ENCODE measurements around the gene EHHADH.
A peak's percentile ranks its signal among the peaks of the same experiment; 100 is the strongest.

EHHADH gene

GRCh38 chr3:185188816-185189215 is 65.0 kb downstream of the EHHADH start:
- no peak for DNase-seq

DNA sequence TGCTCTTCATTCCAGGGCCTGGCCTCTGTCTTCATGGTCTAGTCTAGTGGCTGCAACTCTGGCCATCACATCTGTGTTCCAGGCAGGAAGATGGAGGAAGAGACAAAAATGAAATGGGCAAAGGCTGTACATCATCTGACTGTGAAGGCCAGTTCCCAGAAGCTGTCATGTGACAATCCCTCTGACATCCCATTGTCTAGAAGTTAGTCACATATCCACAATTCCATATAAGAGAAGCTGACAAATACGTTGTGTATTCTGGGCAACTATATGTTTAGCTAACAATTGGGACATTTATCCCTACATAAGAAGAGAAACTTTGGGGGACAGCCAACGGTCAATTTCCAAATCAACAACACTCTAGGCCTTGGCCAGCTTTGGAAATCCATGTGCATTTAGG is 66.5 kb downstream of the EHHADH start:
- no peak for DNase-seq

DNA sequence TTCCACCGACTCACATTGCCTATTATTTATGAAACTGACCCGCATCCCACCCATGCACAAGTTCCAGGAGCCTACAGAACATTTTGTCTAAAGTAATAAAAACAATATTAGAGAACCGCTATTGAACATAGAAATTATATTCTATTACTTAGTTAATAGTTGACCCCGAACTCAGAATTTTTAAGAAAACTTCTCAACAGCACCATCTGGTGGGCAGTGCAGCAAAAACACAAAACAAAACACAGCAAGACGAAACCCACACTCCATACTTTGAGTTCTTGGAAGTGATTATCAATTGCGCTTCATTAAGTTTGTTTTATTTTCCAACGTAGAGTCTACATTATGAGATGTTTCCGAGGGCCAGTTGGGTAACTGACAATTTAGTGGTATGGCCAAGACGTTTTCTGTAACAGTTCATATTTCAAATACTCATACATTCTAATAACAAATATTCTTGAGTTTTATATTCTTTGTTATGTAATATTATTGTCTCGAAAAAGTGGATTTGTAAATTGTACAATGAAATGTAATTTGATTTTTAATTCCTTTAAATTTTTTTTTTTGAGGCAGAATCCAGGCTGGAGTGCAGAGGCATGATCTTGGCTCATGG is 77.0 kb downstream of the EHHADH start:
- peak in 1 of 2 experiments; percentile 26 for DNase-seq

GRCh38 chr3:185175370-185175987 is 78.4 kb downstream of the EHHADH start:
- DNase-seq: no peak

GRCh38 chr3:185172086-185173049 is 81.5 kb downstream of the EHHADH start:
- DNase-seq: no peak

DNA sequence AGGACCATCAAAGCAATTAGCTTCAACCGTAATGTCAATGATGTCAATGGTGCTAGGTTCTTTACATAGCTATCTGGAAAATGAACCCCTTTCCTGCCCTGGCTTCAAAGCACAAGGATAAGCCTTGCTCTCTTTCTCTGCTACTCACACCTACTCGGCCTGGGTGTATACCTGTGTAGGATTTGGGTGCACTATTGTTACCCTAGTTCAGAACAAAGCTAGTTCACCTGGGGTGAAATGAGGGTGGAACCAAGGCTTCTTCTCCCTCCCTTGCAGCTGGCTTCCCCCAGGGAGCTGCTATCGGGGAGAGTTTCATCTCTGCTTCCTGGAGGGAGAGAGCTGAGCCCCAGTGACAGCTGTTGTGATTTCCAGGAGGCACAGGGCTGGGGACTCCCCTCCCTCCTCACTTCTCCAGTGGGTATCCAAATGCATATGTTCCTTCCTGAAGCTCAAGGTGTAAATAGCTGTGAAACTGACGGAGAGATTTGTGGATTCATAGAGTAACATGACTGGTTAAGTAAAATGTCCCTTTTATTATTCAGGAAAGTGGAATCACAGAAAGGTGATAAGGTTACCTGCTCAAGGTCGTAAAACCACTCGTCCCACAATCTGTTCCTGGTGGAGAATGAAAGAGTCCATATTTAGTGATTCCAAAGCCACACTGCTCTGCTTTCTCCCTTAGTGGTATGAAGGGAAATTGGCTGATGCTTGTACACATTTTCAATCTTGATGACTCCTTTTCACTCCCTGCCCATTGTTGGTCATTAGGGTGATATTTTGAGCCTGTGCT is 89.2 kb downstream of the EHHADH start:
- DNase-seq: no peak

- DNase-seq: no peak
Observed at GRCh38 chr3:185162634-185163033, 91.2 kb downstream of the EHHADH start.

DNA sequence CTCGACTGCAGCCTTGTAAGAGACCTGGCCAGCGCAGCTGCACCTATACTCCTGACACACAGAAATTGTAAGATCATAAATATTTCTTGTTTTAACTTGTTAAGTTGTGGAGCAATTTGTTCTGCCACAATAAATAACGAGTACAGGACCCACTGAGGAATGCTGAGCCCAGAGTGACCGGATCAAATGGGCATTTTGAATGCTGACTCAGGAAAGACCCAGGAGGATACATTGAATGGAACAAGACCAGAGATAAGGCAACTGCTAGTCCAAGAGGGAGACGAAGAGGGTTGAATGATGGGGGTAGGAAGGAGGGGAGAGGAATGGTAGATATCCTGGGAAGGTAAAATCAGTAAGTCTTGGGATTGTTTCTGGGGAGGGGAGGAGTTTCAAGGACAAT is 92.1 kb downstream of the EHHADH start:
- DNase-seq: no peak

- DNase-seq: no peak
Observed at GRCh38 chr3:185157347-185157746, 96.5 kb downstream of the EHHADH start.

GRCh38 chr3:185155678-185156077 is 98.2 kb downstream of the EHHADH start:
- no peak for DNase-seq

- DNase-seq: peak; percentile 33 to 71
Observed at GRCh38 chr3:185153861-185154629, 99.8 kb downstream of the EHHADH start.

DNA sequence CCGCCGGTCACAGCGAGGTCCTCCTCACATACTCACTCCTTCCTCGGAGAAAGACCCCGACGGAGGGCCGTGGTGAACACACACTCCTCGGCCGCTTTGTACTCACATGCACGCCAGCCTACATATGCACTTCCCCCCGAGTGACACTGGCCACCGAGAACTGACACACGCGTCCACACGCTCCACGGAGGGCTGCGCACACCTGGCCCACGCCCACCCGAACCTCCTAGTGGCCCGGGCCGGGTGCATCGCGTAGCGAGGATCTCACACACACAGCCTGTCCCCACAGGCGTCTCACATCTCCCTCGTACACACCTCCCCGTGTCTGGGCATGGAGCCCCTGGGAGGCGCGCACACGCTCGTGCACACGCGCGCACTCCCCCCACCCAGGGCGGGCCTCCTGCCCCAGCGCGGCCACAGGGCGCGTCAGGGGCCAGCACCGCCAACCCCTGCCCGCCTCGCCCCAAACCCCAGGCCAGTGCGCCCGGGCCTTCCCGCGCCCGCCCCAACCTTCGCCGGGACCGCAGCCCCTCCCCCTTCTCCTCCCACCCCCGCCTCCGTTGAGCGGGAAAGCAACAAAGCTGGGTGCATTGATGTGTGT is 100.6 kb downstream of the EHHADH start:
- no peak for DNase-seq

- DNase-seq: no peak
Observed at GRCh38 chr3:185152410-185153170, 101.3 kb downstream of the EHHADH start, which contains the start of gene C3orf70. Gene C3orf70 (minus strand): TSS chr3:185153060. CDS start chr3:185152823, 237 bp downstream.

DNA sequence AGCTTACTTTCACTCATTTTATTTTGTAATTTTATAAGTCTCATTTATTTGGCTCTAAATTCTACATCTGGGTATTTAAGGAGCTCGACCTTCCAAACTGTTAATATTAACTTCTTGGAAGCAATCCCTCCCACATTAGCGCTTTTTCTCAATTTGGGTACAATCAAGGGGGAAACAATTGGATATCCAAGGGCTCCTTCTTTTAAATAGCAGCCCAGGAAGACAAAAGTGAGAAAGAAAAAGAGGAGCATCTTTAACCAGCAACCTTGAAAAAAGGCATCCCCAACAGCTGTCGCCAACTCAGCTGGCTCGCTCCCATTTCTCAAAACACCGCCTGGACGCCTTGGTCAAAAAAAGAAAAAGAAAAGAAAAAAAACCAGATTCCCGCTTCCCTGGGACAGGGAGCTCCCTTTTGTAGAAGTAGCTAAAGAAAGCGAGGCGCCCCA is 101.9 kb downstream of the EHHADH start:
- DNase-seq: no peak

DNA sequence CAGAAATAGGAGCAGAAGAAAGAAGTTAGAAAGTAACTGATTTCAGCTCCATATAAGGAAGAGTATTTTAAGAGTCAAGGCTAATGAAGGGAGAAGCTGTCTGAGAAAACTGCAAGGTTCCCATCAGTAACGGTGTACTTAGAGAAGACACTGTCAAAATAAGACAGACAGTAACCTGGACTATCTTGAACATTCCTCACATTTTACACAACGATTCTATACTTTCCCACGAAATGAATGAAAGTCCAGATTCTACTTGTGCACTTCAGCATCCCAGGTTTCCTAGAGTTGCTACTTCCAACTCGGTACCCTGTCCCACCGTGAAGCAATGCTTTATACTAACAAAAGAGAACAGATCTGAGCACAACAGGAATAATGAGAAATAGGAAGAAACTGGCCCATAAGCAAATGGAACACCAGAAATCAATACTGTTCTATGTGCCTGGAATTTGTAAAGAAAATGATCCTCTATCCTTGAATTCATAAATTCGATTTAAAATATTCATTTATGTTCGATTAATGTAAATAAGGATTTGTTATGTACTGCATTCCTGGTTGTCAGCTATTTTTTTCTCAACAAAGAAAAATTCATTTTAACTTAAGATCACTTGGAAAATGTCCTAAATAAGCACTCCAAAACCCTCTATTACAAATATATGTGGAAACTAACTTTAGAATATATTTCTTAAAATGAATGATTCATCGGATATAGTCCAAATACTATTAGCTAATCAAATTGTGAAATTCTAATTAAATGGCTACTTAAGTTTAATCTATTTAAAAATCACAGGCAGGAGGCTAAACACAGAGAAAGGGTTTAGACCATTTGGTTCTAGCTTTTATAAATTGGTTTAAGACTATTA is 102.5 kb downstream of the EHHADH start:
- no peak for DNase-seq

GRCh38 chr3:185150561-185150960 is 103.3 kb downstream of the EHHADH start:
- no peak for DNase-seq

DNA sequence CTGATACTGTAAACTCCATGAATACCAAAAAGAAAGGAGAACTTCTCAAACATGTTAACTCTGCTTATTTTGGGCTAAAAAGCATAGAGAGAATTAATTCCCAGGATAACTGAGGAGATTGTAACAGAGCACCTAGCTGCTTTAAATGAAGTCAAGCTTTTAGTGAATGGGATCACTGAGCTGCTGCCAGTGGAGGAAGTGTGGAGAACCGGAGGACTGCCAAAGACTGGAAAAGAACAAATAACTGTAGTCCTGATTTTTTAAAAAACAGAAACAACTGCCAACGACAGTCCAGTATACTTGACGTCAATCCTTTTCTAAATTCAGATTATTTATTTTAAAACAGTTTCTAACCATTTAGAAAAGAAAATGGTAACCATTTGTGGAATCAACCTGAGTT is 104.3 kb downstream of the EHHADH start:
- DNase-seq: no peak

GRCh38 chr3:185145511-185145910 is 108.3 kb downstream of the EHHADH start:
- DNase-seq: no peak

- DNase-seq: no peak
Observed at GRCh38 chr3:185144784-185145183, 109.1 kb downstream of the EHHADH start.
